GM23248 (cell line): Measurements from ENCODE around the gene ZNF43. TPM values are rescaled to one million over a fixed set of nuclear protein-coding genes. Genes with fewer than 3 reads are reported as not detected.
A peak's percentile ranks its signal among the peaks of the same experiment; 100 is the strongest.
"Not testable (repeated sequence)": the region's sequence is repeated elsewhere in the genome, so short reads cannot be mapped to it uniquely, and the experiment has no call there.

Source experiments
- DNase-seq: peaks from one replicate; pipeline ENCODE4 v3.0.0-alpha.2; 2015
- H2AFZ ChIP-seq: fragments of 200-600 bp; sonication (generic); 2 replicates; pipeline ENCODE4 v1.6.1; 2016; ENCODE audit warnings: antibody characterized with exemption
- H3F3A ChIP-seq: fragments of 200-600 bp; sonication (generic); 2 replicates; pipeline ENCODE4 v1.6.1; 2016; ENCODE audit warnings: mild to moderate bottlenecking, antibody characterized with exemption, mixed run types; ENCODE audit not compliant: insufficient read depth
- H3K27ac ChIP-seq: fragments of 200-600 bp; sonication (generic); 2 replicates; pipeline ENCODE4 v1.5.1; 2016; ENCODE audit warnings: mild to moderate bottlenecking
- H3K27me3 ChIP-seq: fragments of 200-600 bp; sonication (generic); replicated peaks from 2 replicates; pipeline ENCODE4 v1.6.1; 2016; ENCODE audit warnings: mild to moderate bottlenecking; ENCODE audit not compliant: insufficient read depth
- H3K36me3 ChIP-seq: fragments of 200-600 bp; sonication (generic); 2 replicates; pipeline ENCODE4 v1.6.1; 2016; ENCODE audit warnings: low read depth, mild to moderate bottlenecking
- H3K4me1 ChIP-seq: fragments of 200-600 bp; sonication (generic); 2 replicates; pipeline ENCODE4 v1.6.1; 2016; ENCODE audit warnings: mild to moderate bottlenecking; ENCODE audit not compliant: insufficient read depth
- H3K4me2 ChIP-seq: fragments of 200-600 bp; sonication (generic); one replicate; pipeline ENCODE4 v1.6.1; 2016; ENCODE audit warnings: mild to moderate bottlenecking; ENCODE audit not compliant: unreplicated experiment
- H3K4me3 ChIP-seq: fragments of 200-600 bp; sonication (generic); 2 replicates; pipeline ENCODE4 v1.5.1; 2016; ENCODE audit warnings: mild to moderate bottlenecking
- H3K79me2 ChIP-seq: fragments of 200-600 bp; sonication (generic); 2 replicates; pipeline ENCODE4 v1.6.1; 2016; ENCODE audit warnings: mild to moderate bottlenecking; ENCODE audit not compliant: insufficient read depth
- H3K9ac ChIP-seq: fragments of 200-600 bp; sonication (generic); 2 replicates; pipeline ENCODE4 v1.6.1; 2016; ENCODE audit warnings: mild to moderate bottlenecking
- H3K9me2 ChIP-seq: fragments of 200-600 bp; sonication (generic); 2 replicates; pipeline ENCODE4 v1.6.1; 2016; ENCODE audit warnings: mixed run types, mild to moderate bottlenecking, moderate library complexity; ENCODE audit not compliant: insufficient read depth
- H3K9me3 ChIP-seq: fragments of 200-600 bp; sonication (generic); one replicate; pipeline ENCODE4 v1.6.1; 2017; ENCODE audit warnings: low read depth
- H4K20me1 ChIP-seq: fragments of 200-600 bp; sonication (generic); 2 replicates; pipeline ENCODE4 v1.6.0; 2016; ENCODE audit not compliant: insufficient read depth
- EZH2 ChIP-seq: fragments of 200-600 bp; sonication (generic); IDR thresholded peaks from 2 replicates; pipeline ENCODE4 v1.6.1; 2018; ENCODE audit warnings: antibody characterized with exemption, mild to moderate bottlenecking; ENCODE audit not compliant: insufficient read depth, poor library complexity, severe bottlenecking
- EZH2phosphoT487 ChIP-seq: fragments of 200-600 bp; sonication (generic); IDR thresholded peaks from 2 replicates; pipeline ENCODE4 v1.6.1; 2018; ENCODE audit warnings: antibody characterized with exemption, moderate library complexity, mild to moderate bottlenecking, low read depth; ENCODE audit not compliant: insufficient read depth
- WGBS, 2 experiments: methylation state at CpG; one replicate each; pipeline ENCODE4 v1.1.6; 2015 to 2017; ENCODE audit warnings: low lambda C conversion rate in 2 of 2, low coverage in 1 of 2; ENCODE audit errors: missing lambda C conversion rate in 2 of 2; 5-methylcytosine and 5-hydroxymethylcytosine counted together
- in situ Hi-C: fragments of 300-500 bp; cut with MboI; formaldehyde crosslinking; loops from 2 replicates; pipeline ENCODE4 v1.15.0; 2020
- polyA plus RNA-seq: library from polyadenylated mRNA; unstranded; fragments of >200 nt; fragmentation: Nextera tagmentation; extraction: Ambion mirVana; gene quantifications from 2 replicates; pipeline ENCODE4 v1.2.1, GENCODE V29; 2016
- total RNA-seq: library from RNA; depleted of rRNA; stranded (reverse); fragments of >200 nt; shearing (Covaris generic); gene quantifications from 2 replicates; pipeline ENCODE4 v1.2.3, GENCODE V29; 2014

ZNF43 gene
- total and polyA plus RNA-seq, 2 experiments from 2014 or later, result 4.3 to 4.4 TPM

GRCh38 chr19:21835429-21835809 is 563 bp downstream of the ZNF43 start:
- Histone ChIP-seq H3K4me2 (peak overlapping the region; percentile 92), H3F3A (peaks cover 17% of the 10 kb centered on the region), H4K20me1 (no peaks in the 10 kb centered on the region), H3K79me2 (peaks cover 47% of the 10 kb centered on the region), H3K27ac (peak overlapping the region; percentile 92), H3K9me3 (no peaks in the 10 kb centered on the region), H3K4me3 (peak overlapping the region; percentile 93), H3K36me3 (0 out of 2 replicates have a peak, but pooled peaks cover 5% of the 10 kb centered on the region), H3K27me3 (no peaks in the 10 kb centered on the region), H3K4me1 (no peaks in the 10 kb centered on the region), H3K9ac (peak overlapping the region; percentile 90), H3K9me2 (no peaks in the 10 kb centered on the region), H2AFZ (peak overlapping the region; percentile 97)
- WGBS, 2 experiments, result 8 to 9% methylated on average over 23 of the region's 23 CpGs
- TF ChIP-seq EZH2 (no peak), EZH2phosphoT487 (no peak)
- DNase-seq, result no peak
- in situ Hi-C loops, result no loop called here

GRCh38 chr19:21833733-21834132 is 2.2 kb downstream of the ZNF43 start:
- peaks cover 63% of the 10 kb centered on the region for H3K79me2 ChIP-seq
- 0 out of 2 replicates have a peak, but pooled peaks cover 5% of the 10 kb centered on the region for H3K36me3 ChIP-seq
- TF ChIP-seq EZH2, result no peak
- TF ChIP-seq EZH2phosphoT487, result no peak
- in situ Hi-C loops, result no loop called here
- H3K4me2 ChIP-seq, result no peak overlapping the region
- H3K4me1 ChIP-seq, result no peaks in the 10 kb centered on the region
- no peak for DNase-seq
- no peak overlapping the region for H3K9ac ChIP-seq
- H3K9me2 ChIP-seq, result no peaks in the 10 kb centered on the region
- H4K20me1 ChIP-seq, result no peaks in the 10 kb centered on the region
- no peaks in the 10 kb centered on the region for H3K27me3 ChIP-seq
- 97 to 98% methylated on average over 10 of the region's 10 CpGs for WGBS, 2 experiments
- H3F3A ChIP-seq, result peaks cover 17% of the 10 kb centered on the region
- no peak overlapping the region for H3K27ac ChIP-seq
- no peak overlapping the region for H2AFZ ChIP-seq
- H3K9me3 ChIP-seq, result peaks cover 6% of the 10 kb centered on the region
- H3K4me3 ChIP-seq, result no peak overlapping the region

GRCh38 chr19:21824679-21825078 is 11.3 kb downstream of the ZNF43 start:
- TF ChIP-seq EZH2phosphoT487 (no peak), EZH2 (no peak)
- H3K9ac ChIP-seq, result no peak overlapping the region
- no peak for DNase-seq
- no peaks in the 10 kb centered on the region for H4K20me1 ChIP-seq
- H3K27me3 ChIP-seq, result no peaks in the 10 kb centered on the region
- H2AFZ ChIP-seq, result no peak overlapping the region
- H3K4me2 ChIP-seq, result no peak overlapping the region
- H3K36me3 ChIP-seq, result peaks cover 20% of the 10 kb centered on the region
- no peak overlapping the region for H3K27ac ChIP-seq
- peaks cover 9% of the 10 kb centered on the region for H3K9me3 ChIP-seq
- in situ Hi-C loops, result no loop called here
- no peaks in the 10 kb centered on the region for H3K4me1 ChIP-seq
- WGBS, 2 experiments, result 100% methylated on average over 1 of the region's 1 CpG
- peaks cover 66% of the 10 kb centered on the region for H3K79me2 ChIP-seq
- H3K4me3 ChIP-seq, result no peak overlapping the region
- H3F3A ChIP-seq, result no peaks in the 10 kb centered on the region
- H3K9me2 ChIP-seq, result no peaks in the 10 kb centered on the region

- peaks cover 26% of the 10 kb centered on the region for H3K36me3 ChIP-seq
- no peaks in the 10 kb centered on the region for H3K27me3 ChIP-seq
- in situ Hi-C loops, result no loop called here
- no peak overlapping the region for H3K9ac ChIP-seq
- H3K9me3 ChIP-seq, result peaks cover 4% of the 10 kb centered on the region
- no peak overlapping the region for H2AFZ ChIP-seq
- no peak overlapping the region for H3K4me3 ChIP-seq
- no peaks in the 10 kb centered on the region for H4K20me1 ChIP-seq
- no peaks in the 10 kb centered on the region for H3K9me2 ChIP-seq
- WGBS, 2 experiments, result 94 to 100% methylated on average over 3 to 4 of the region's 4 CpGs
- H3K4me2 ChIP-seq, result no peak overlapping the region
- H3K79me2 ChIP-seq, result peaks cover 54% of the 10 kb centered on the region
- no peaks in the 10 kb centered on the region for H3F3A ChIP-seq
- H3K4me1 ChIP-seq, result no peaks in the 10 kb centered on the region
- H3K27ac ChIP-seq, result no peak overlapping the region
- no peak for DNase-seq
- TF ChIP-seq EZH2, result no peak
- TF ChIP-seq EZH2phosphoT487, result no peak
These were observed 12.8 kb downstream of the ZNF43 start for GRCh38 chr19:21823224-21823623.

GRCh38 chr19:21812448-21812847 is 23.5 kb downstream of the ZNF43 start:
- H4K20me1 ChIP-seq, result no peaks in the 10 kb centered on the region
- no peaks in the 10 kb centered on the region for H3K4me1 ChIP-seq
- H3K9ac ChIP-seq, result no peak overlapping the region
- no peaks in the 10 kb centered on the region for H3K9me2 ChIP-seq
- TF ChIP-seq EZH2 (no peak), EZH2phosphoT487 (no peak)
- no peak overlapping the region for H3K27ac ChIP-seq
- H3F3A ChIP-seq, result peaks cover 13% of the 10 kb centered on the region
- H3K4me2 ChIP-seq, result no peak overlapping the region
- H3K4me3 ChIP-seq, result no peak overlapping the region
- H3K27me3 ChIP-seq, result no peaks in the 10 kb centered on the region
- 97 to 100% methylated on average over 4 of the region's 4 CpGs for WGBS, 2 experiments
- no peaks in the 10 kb centered on the region for H3K79me2 ChIP-seq
- in situ Hi-C loops, result no loop called here
- H3K36me3 ChIP-seq, result peaks cover 97% of the 10 kb centered on the region
- peaks cover 27% of the 10 kb centered on the region for H3K9me3 ChIP-seq
- DNase-seq, result no peak
- H2AFZ ChIP-seq, result no peak overlapping the region

- H3K4me2 ChIP-seq, H3K9me2 ChIP-seq, H3K79me2 ChIP-seq, H4K20me1 ChIP-seq, in situ Hi-C loops, H3K27ac ChIP-seq, DNase-seq, H3K9ac ChIP-seq, H3K27me3 ChIP-seq, H2AFZ ChIP-seq, H3K4me1 ChIP-seq: not testable (repeated sequence)
- Histone ChIP-seq H3K36me3 (peaks cover 79% of the 10 kb centered on the region), H3K4me3 (peak overlapping the region; percentile 15; the same call in 1 of the 2 replicates), H3F3A (peaks cover 13% of the 10 kb centered on the region), H3K9me3 (peaks cover 41% of the 10 kb centered on the region)
- WGBS, 2 experiments, result 92 to 100% methylated on average over 3 of the region's 3 CpGs
These were observed 27.5 kb downstream of the ZNF43 start for GRCh38 chr19:21808400-21809000.
